Stimulated activated CD4-positive, alpha-beta T cell treated with anti-CD3 and anti-CD28 coated beads, Interleukin-12 subunit alpha, Interleukin-12 subunit beta, amount 100 ng/mL, for 4 hours (primary cell): ENCODE results near the gene NLRP5.
"Not testable (repeated sequence)": the region's sequence is repeated elsewhere in the genome, so short reads cannot be mapped to it uniquely, and the experiment has no call there.

ENCODE experiments used
- DNase-seq: peaks from one replicate; pipeline ENCODE4 v3.0.0-alpha.2; 2020

NLRP5 gene

DNA sequence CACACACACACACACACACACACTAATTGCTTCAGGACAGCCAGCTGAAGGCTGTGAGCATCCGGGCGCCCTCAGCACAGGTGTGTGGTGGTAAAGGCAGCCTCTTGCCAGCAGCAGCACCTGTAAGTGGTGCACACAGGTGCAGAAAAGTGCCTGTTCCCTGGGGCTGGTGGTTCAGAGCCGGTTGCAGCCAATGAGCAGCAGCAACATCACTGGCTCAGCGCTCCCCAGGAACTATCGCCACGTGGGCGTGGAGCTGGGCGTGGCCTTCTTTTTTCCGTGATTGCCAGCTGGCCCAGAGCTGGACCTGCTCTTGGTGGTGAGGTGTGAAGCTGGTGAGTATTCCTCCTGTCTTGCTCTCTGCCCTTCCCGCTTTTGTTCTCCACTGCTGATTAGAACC, at the start of gene NLRP5:
TSS of gene NLRP5 (plus strand) at position 289 of the 400 bp plus-strand sequence.
- no peak for DNase-seq

GRCh38 chr19:55939206-55939605, 47.4 kb upstream of the NLRP5 start:
- no peak for DNase-seq

DNA sequence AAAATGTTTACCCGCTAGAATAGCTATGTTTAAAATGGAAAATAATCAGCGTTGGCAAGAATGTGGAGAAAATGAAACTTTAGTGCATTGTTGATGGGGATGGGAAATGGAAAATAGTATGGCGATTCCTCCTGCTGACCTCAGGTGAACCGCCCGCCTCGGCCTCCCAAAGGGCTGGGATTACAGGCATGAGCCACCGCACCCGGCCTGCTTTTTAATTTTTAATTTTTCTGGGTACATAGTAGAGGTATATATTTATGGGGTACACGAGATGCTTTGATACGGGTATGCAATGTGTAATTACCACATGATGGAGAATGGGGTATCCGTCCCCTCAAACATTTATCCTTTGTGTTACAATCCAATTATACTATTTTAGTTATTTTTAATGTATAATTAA, 46.3 kb upstream of the NLRP5 start:
- DNase-seq: no peak

GRCh38 chr19:55947532-55947931, 39.0 kb upstream of the NLRP5 start, which contains the start of gene NLRP8:
NLRP8 (plus strand) TSS chr19:55947832.
- DNase-seq: no peak

- DNase-seq: not testable (repeated sequence)
Measured at GRCh38 chr19:55950566-55950965, 36.0 kb upstream of the NLRP5 start.

GRCh38 chr19:55956431-55956830, 30.1 kb upstream of the NLRP5 start:
- no peak for DNase-seq

- no peak for DNase-seq
Measured at GRCh38 chr19:55958356-55958755, 28.2 kb upstream of the NLRP5 start.

DNA sequence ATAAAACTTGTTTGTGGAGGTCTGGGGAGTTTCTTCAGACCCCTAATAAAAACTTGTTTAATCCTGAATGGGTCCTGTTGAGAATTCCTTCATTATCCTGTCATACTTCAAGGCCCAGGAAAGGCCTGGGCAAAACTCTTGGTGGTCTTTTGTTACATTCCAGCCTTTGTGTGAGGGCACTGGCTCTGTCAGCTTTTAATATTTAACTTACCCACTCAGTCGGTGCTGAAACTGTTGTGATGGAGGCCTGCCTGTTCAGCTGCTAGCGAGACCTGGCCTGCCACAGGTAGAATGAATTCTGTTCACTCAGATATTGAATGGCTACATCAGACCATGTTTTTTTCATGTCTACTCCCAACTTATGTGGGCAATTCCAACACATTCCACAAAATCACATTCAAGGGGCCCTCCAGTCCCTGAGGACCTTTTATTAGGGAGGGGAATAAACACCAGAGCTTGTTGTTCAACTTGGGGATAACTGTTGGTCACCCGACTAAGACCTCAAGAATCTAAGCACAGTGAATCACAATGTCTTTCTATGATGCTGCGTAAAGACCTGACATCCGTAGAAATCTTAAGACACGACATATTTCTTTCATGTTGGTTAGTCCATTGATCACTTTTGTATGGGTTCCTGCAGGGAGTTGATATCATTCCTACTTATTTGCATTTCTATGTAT, 26.4 kb upstream of the NLRP5 start:
- DNase-seq: no peak

DNA sequence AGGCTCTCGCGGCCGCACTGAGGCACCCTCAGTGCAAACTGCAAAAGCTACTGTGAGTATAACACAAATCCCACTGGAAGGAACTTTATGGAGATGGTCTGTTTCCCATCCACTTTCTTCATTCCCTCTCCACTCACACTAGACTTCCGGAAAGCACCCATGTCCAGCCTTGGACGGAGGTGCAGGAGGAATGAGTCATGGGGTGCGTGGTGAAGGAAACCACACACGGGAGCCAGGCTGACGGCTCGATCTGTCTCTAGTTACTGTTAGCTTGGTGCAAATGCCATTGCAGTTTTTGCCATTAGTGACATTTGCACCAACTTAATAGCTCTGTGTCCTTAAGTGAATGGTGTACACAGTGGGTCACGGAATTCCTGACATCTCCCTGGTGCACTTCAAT, 24.4 kb upstream of the NLRP5 start:
- no peak for DNase-seq

GRCh38 chr19:55973982-55974381, 12.6 kb upstream of the NLRP5 start:
- no peak for DNase-seq

GRCh38 chr19:55980415-55980814, 6.2 kb upstream of the NLRP5 start:
- DNase-seq: no peak

- DNase-seq: no peak
Measured at GRCh38 chr19:55985254-55985653, 1.3 kb upstream of the NLRP5 start.

GRCh38 chr19:55990831-55991230, 4.3 kb downstream of the NLRP5 start:
- DNase-seq: no peak

GRCh38 chr19:55993492-55993891, 6.9 kb downstream of the NLRP5 start:
- DNase-seq: no peak

GRCh38 chr19:56014765-56015164, 28.2 kb downstream of the NLRP5 start:
- DNase-seq: no peak

DNA sequence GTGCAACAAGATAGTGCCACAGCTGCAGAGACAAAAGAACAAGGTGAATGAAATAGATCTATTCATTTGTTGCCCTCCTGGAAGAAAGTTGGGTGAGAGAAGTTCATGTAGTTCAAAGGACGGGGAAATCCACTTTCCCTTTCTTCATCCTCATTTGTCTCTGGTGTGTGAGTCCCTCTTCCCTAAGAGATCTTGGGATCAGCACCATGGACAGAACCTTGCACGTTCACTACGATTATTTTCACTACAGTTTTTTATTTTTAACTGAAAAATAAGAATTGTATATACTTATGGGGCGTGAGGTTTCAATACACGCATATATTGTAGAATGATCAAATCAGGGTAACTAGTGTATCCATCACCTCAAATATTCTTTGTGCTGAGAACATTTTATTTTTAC, 29.2 kb downstream of the NLRP5 start:
- DNase-seq: no peak

GRCh38 chr19:56019325-56019724, 32.8 kb downstream of the NLRP5 start:
- not testable (repeated sequence) for DNase-seq

DNA sequence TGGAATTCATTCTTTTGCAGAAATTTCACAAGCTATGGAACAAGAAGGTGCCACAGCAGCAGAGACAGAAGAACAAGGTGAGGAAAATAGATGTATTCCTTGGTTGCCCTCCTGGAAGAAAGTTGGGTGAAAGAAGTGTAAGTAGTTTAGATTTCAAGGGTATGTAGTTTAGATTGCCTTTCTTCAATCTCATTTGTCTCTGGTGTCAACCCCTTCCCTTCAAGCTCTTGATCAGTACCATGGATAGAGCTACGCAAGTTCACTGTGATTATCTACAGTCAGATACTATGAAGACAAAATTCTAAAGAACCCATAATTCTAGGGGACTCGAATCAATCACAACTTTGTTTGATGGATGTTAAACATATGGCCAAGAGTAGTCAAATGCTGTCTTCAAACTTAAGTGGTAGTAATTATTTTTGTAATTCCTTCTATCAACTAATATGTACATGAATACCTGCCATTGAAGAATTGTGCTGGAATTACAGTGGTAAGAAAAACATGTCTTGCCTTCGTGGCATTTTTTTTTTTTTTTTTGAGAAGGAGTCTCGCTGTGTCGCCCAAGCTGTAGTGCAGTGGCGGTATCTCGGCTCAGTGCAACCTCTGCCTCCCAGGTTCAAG, 33.9 kb downstream of the NLRP5 start:
- DNase-seq: not testable (repeated sequence)

- DNase-seq: no peak
Measured at GRCh38 chr19:56026769-56027168, 40.2 kb downstream of the NLRP5 start.

- no peak for DNase-seq
Measured at GRCh38 chr19:56053596-56053995, 67.0 kb downstream of the NLRP5 start.

DNA sequence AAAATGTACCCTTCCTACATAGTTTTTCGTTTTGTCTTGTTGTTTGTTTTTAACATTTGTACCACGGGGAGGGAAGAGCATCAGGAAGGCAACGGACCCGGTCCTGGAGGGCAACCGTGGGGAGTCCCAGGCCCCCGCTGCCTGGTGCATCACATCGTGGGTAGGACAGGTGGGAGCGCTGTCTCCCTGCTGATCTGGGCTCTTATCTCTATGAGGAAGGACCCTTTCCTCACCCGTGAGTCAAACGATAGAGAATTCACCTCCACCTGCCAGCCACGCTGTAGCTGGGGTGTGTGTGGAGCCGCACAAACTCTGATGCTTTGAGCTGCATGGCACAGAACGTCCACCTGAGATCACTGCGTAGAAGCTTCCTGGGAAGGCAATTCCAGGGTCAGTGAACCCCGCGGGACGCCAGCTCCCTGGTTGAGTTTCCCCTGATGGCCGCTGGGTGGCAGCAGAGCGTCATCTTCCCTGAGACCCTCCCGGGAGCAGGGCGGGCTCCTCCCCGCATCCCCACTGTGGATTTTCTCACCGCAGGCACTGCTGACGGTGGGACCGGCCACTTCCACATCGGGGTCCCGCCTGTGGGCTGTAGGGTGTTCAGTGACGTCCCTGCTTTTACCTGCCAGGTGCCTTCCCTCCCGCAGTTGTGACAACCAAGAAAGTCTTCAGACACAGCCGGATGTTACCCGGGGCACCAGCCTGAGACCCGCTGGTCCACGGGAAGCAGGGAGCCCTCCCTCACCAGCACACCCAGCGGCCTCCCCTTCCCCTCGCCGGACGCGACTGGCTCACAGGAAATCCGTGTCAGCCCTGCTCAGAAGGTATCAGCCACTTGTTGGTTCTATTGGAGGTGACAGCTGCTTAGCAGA, 79.8 kb downstream of the NLRP5 start:
- peak; percentile 59 for DNase-seq

DNA sequence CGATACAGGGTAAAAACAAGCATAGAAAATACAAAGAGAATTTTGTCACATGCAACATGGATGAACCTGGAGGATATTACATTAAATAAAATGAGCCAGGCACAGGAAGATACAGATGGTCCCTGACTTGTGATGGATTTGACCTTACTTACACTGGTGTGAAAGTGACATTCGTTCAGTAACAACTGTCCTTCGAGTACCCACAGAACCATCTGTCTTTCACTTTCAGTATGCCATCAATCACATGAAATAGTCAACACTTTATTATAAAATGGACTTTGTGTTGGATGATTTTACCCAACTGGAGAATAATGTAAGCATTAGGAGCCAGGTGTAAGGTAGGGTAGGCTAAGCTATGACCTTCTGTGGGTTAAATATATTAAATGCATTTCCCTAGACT, 83.1 kb downstream of the NLRP5 start:
- DNase-seq: no peak

GRCh38 chr19:56071151-56071550, 84.6 kb downstream of the NLRP5 start:
- no peak for DNase-seq

GRCh38 chr19:56076498-56076897, 89.9 kb downstream of the NLRP5 start:
- peak; percentile 26 for DNase-seq
